SKM-1 (cell line): ENCODE measurements around the gene GRID1.

Experiments used
- DNase-seq: peaks from one replicate; lab custom pipeline; 2025; ENCODE audit not compliant: unreplicated experiment; lab: John Stamatoyannopoulos, UW

GRID1 gene

DNA sequence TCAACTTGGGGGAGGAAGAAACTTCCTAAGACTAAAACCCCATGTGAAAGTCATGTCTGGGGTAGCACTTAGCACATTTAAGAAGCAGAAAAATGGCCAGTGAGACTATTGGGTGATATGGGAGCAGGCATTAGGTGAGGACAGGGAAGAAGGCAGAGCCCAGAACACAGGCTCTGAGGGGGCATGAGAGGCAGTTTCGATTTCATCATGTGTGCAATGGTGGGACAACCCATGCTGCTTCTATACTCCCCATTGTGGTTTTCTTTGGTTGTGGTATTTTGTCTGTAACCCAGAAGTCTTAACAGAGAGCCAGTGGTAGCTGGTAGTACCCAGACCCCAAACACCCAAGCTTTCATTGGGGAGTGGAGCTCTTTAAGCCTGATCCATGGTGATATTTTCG, 752.0 kb downstream of the GRID1 start:
- no peak for DNase-seq

DNA sequence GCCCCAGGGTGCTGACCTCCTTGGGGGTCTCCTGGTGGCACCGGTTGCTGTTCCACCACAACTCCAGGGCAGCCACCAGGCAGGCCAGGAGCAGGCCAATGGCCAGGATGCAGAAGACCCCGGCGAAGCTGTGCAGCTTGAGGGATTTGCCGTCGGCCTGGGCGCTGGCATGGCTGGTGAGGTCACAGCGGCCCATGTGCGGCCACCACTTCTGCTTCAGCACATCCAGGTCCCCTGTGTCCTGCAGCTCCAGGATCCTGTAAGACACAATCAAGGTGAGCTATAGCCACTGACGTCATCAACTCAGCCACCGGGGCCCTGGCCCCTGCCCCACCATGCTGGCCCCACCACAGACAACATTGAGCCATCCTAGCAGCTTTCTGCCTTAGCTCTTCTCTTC, 753.2 kb downstream of the GRID1 start:
- no peak for DNase-seq

DNA sequence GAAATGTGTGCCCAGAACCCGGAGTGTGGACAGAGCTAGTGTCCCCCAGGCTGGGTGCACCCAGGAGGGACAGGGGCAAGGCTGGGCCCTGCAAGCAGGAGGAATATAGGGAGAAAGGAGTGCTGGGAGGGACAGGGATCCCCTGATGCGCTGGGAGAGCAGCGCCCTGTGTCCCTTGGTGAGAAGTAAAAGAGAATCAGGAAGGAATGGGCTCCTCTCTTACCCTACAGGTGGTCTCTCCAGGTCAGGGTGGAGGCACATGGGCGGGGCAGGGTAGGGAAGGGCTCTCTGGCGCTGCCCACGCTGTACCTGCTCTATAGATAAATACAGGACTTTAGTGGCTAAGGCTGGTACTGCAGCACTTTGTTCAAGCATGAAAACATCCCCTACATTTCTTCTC, 753.8 kb downstream of the GRID1 start:
- no peak for DNase-seq

DNA sequence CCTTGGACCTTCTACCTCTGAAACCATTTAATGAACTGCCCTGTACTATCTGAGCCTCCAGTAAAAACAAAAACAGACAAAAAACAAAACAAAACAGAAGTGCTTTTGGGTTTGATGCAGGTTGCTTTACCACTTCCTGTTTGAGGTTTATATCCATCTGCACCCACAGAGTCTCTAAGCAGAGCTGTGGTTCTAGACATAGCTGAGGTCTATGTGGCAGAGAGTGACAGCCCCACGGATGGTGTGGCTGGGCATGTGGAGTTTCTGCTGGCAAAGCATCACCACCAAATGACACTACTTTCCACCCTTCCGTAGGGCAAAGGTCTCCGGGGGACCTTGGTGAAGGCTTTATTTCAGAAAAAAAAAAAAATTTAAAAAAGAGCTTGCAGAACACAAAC, 754.2 kb downstream of the GRID1 start:
- no peak for DNase-seq

DNA sequence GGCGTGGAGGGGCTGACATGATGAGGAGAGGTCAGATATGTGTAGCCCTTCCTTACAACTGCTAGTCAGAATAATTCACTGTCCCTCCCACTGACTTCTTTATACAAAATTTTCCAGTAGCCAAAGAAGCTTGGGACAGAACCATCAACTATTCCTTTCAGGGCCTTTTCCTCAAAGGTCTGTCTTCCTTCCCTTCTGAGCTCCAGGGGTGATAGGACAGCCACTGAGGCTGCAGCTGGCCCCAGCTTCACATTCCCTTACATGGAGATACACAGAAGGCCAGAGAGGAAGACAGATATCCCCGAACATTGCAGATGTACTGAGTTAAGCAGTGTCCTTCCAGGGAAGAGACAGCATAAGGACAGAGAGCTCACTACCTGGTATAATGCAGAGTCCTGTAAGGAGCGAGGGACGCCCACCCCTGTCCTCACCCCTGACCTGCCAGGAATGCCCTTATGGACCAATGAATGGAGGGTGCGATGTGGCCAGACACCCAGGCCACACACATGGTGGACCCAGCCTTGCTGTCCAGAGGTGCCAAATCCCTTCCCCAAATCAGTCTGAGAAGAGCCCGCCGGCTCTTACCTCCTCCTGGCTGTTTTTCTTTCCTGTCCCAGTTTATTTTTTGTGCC, 754.7 kb downstream of the GRID1 start:
- no peak for DNase-seq

DNA sequence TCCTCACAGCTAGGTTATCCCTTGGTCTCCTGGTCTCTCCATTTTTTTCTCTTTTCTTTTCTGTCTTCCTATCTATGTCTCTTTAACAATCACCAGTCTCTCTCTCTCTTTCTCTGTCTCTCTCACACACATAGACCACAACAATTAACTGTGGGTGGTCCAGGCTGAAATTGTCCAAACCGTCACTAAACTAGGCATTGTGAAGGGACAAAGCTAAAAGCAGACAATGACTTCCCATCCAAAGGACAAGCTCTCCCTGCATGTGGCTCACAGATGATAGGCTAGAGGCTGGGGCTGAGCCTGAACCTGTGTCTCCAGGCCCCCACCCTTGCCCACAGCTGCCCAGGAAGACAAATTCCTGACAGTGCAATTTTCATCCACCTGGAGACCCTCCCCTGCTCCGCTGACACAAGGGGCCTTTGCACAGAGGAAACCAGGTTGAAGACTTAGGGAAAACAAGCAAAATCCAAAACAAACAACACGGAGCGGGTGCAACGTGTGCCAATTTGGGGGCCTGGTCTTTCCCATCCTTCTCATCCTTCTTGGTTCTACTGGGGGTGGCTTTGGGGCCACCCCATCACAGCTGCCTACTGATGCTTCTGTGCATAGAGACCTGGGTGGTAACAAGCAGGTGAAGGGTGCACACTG, 755.4 kb downstream of the GRID1 start:
- no peak for DNase-seq

DNA sequence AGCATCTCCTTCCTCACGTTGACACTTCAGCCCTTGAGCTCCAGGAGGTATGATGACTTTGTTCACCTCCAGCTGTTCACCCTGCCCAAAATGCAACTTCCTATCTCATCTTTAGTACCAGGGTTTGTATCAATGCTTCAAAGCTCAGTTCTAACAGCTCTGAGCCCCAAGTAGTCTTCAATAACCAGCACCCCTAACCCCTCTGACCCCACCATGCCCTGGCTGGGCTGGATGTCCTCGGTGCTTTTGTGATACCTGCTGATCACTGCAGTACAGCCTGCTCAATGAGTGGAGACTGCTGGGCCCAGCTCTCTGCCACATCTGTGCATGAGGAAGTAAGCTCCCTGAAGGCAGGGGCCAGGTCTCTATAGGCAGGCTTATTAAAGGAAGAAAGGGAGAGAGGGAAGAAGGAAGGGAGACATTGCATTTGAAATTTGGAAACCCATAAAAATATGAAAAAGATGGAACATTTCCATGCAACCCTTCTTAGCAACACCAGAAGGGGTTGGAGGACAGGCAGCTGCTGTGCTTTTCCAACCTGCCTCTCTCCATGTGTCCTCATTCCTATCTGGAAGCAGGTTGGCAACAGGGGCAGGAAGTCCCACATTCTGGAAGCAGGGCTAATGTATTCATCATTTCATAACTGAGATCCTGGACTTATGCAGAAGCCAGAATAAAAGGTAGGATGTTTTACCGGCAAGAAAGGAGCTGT, 756.1 kb downstream of the GRID1 start:
- DNase-seq = no peak

DNA sequence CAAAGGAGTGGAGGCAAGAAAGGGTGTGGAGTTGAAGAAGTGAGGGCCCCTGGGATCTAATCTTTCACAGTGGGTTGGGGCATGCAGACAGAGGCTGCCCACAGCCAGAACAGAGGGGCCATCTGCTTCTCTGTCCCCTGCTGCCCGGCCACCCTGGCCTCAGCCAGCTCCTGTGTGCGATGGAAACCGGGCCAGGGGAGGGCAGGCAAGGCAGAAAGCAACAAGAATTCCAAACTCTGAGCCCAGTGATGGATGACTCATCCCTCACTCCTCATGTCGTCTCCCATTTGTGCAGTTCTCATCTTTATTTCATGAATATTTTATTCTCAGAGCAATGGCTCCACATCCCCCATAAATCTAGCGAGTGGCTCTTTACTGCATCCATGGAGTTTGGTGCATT, 757.1 kb downstream of the GRID1 start:
- DNase-seq = no peak

DNA sequence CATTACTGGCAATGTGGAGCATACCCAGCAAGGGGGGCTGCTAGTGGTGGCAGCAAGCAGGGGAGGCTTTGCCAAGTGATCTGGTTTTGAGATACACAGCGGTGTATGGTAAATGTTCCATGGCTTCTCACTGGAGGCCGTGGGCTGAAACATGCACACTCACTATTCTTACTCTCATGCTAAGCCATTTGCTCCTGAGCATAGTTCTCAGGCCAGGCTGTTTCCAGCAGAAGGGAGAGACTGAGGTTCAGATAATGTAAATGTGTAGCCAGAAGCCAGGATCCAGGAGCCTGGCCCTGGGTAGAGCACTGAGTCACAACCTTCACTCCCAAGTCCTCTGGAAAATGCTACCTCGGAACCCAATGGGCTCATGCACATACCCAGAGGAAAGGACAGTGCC, 757.9 kb downstream of the GRID1 start:
- DNase-seq = no peak

DNA sequence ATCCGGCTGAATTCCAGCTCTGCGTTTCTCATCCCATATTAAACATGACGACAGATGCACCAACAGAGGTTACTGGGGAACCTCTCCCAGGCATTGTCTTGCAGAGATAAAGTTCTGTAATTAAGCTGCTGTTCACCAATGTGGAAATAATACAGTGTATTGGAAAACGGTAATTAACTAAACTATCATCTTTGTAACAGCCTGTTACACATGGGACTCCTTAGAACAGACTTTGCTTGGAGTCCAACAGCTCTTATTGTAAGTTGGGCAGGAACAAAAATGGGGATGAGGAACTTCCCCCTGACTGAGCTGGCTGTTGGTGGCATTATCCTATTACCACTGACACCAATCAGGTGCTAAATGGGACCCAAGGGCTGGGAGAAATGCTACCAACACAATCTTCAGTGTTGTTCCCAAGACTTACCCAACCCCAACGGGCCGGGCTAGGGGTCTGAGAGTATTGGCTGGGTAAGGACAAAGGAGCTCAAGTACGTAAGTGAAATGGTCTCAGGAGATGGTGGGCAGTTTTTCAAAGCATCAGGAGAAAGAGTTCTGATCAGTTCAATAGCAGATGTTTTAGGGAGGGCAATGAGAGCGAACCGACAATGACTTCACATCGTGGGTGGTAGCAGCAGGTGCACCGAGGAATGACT, 759.4 kb downstream of the GRID1 start:
- DNase-seq = no peak

DNA sequence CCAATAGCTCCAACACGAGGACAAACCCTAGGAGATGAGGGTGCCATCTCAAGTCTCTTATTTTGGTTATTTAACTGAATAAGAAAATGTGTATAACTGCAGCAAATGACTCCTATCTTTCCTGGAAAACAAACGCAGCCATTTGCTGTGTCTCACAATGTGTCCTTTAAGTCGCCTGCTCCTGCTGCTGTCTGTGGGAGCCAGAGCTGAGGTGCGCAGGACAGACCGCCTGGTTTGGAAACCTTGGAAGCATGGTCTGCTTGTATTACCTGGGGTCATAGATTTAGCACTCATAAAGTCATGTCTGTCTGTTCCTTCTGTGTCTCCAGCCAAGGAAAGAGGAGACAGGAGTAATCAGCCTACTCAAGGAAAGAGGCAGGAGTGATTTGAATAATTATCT, 760.2 kb downstream of the GRID1 start:
- no peak for DNase-seq

DNA sequence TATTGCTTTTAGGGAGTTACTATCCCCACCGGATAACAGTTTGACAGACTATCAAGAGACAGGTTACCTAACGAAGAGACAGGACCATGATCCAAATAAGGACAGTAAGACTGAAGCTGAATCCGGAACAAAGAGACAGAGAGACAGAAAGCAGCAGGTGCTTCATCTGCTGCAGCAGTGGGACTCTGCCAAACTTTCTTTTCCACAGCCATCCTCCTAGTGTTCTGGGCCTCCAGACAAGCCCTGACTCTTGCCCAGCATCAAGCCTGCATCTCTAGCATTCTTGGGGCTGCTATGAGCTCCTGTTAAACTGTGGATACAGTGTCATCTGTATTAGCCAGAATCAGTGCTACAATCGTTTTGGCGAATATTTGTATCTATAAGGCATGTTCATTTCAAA, 761.7 kb downstream of the GRID1 start:
- DNase-seq = no peak

DNA sequence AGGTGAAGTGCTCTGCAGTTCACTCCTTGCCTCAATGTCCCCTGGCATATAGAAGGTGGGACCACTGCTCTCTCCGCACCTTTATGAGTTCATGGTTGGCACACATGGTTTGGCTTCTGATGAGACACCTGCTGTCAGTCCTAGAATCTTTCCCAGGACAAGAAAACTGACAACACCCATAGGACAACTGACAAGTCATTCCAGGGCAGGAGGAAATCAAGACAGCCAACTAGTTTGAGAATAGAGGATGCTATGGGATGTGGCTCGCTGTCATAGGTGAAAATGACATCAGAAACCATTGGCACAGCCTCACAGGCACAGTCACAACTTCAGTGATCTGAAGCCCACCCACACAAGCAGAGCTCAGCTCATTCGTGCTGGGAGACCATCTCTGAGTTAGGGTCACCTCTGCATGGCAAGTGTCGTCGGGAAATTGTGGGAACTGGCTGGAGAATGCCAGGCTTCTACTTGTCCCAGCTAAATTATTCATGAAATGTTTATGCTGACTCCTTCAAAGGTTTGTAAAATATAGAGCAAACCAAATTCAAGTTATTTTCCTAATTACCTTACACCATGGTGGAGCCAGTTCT, 762.4 kb downstream of the GRID1 start:
- DNase-seq = no peak

DNA sequence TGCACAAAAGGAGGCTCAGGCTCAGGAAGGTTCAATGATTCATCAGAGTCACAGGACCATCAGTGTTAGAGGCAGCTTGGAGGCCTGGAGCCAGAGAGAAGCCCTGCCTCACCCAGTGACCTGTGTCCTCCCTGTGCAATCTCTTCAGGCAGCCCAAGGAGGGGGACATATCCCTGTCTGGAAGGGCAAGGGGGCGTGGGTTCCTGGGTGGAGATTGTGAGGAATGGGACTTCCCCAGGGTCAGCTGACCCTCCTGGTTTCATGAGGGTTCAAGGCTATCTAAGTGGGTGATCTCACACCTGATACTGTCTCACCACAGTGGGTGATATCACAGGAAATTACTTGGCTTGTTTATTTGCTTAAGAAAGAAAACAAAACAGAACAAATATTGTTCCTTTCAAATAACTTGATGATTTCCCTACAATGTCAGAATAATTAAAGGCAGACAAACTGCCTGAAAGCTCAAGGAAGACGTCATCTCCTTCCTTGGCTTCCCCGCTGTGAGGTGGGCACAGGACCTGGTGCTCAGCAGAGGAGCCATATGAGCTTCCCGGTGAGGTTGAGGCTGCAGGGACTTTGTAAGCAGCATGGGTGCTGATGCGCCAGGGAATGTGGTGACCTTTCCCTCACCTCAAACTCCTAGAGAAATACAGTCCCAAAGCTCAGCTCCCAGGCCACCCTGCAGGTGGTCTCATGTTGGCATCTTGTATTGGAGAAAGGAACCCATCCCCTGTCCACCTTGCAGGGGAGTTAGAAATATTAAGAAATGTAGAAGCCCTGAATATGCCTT, 763.2 kb downstream of the GRID1 start:
- no peak for DNase-seq

DNA sequence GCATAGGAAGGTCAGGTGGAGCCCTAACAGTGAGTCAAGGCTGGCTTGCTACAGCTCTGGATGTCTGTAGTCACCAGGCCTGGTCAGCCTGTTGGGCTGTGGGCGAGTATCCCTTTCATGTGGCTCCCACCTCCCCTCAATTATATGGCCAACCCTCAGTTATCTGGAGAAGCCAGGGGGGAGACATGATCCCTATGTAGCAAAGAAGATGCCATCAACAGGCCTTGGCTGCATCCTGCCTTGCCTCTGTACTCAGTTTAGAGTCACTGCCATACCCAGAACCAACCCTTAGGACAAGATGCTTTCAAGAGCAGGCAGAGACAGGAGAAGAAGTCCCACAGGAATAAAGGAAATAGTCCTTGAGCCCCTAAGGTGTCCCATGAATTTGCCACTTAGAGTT, 763.9 kb downstream of the GRID1 start:
- DNase-seq = no peak

DNA sequence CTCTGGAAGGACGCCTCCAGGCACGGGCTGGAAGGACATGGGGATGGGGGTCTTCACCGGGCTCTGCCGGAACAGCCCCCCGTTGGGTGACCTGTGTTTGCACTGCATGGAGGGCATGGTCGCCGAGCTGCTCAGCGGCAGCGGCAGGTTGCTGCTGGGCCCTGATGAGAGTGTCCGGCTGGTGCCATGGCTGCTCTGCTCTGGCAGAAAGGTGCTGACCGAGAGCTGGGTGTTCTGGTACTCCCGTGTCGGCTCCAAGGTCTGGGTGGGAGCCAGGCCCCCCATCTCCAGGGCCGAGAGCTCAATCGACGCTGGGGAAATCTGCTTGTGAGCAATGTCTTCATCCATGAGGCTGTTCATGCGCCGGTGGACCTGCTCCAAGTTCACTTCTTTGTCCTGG, 764.3 kb downstream of the GRID1 start:
- DNase-seq = no peak

DNA sequence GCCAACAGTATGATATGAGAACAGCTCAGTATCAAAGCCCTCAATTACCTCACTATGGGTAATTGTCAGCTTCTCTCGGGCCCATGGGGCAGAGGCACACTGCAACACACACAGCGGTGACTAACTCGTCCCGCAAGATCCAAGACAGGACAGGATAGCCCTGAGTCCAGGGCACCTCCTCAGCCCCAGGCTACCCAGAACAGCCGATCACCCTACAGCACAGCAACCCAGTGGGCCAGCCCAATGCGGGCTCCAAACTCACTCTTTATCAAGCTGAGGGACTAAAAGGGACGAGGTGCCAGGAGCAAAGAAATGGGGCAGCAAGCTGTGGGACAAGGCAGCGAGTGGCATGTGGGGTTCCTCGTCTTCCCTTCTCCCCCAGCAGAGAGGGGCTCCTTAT, 765.1 kb downstream of the GRID1 start:
- DNase-seq = no peak

DNA sequence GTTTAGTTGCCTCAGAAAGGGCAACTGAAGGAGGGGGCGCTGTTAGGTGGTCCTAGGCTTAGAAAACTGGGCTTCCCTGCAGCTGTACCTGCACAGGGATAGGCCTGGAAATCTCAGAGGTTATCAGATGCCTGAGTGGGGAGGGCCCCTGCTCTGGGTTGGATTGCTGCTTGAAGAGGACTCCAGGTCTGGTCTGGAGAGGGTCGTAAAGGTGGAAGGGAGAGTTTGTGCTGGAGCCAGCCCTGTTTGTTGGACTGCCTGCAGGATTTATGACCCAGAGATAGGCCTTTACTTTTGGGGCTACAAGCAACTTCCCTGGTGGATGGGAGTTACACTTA, 765.9 kb downstream of the GRID1 start:
- DNase-seq = no peak

DNA sequence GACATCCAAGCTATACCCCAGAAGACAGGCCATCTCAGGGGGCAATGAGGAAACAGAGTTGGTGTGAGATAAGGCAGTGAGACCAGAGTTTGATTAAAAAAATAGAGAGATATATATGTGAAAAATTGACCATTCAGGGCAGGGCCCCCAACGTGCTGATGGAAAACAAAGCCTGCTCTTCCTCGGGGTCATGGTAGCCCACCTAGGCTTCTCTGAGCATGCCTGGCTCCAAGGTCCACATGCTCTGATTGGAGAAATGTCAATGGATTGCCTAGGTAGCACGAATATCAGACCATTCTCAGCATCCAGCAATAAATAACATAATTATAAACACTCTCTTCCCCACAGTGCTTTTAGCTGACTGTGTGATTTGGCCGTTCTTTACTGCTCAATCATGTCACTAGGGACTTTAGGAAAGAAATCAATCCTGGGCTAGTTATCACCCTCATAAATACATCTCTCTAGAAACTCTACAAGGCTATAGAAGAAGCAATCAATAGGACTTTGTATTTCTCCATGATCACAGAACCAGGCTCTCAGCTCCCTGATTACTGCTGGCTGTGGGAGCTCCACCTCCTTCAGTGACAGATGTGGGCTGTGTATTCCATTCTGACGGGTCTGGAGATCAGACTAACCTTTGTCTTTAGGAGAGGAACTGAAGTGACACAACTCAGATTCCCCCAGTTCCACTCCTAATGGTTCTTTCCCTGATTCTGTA, 766.4 kb downstream of the GRID1 start:
- DNase-seq = no peak

DNA sequence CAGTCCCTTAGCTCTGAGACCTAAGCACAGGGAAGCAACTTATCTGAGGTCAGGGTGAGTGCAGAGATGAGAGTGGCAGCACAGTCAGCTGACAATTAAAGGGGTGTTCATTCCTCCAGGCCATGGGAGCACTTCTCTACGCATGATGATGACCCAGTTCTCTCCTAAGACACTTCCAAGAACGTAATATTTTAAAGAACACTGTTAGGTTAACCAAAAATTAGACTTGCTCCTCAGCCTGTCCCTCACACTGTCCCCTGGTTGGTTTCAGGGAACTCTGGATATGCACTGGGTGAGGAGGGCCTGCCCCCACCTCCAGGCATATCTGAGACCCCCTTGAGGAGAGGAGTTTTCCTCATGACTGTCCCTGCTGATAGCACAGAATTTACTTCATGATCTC, 767.5 kb downstream of the GRID1 start:
- no peak for DNase-seq
